ENCODE measurements around the gene ZNF664.

The ZNF664 gene

GRCh38 chr12:124010687-124011086 is 37.7 kb downstream of the ZNF664 start:
- DNase-seq (ENCODE audit: low spot score) = no peak

GRCh38 chr12:124011435-124012115 is 38.6 kb downstream of the ZNF664 start:
- DNase-seq (ENCODE audit: low spot score) = no peak

- no peak for DNase-seq (ENCODE audit: low spot score)
These were observed 40.1 kb downstream of the ZNF664 start for GRCh38 chr12:124013073-124013472.

GRCh38 chr12:124015494-124016461 is 42.8 kb downstream of the ZNF664 start:
- no peak for DNase-seq (ENCODE audit: low spot score)

GRCh38 chr12:124017064-124017463 is 44.0 kb downstream of the ZNF664 start:
- no peak for DNase-seq (ENCODE audit: low spot score)

- no peak for DNase-seq (ENCODE audit: low spot score)
These were observed 45.5 kb downstream of the ZNF664 start for GRCh38 chr12:124018539-124018938.

- no peak for DNase-seq (ENCODE audit: low spot score)
These were observed 46.1 kb downstream of the ZNF664 start for GRCh38 chr12:124019115-124019514.

GRCh38 chr12:124020514-124020949 is 47.5 kb downstream of the ZNF664 start:
- DNase-seq (ENCODE audit: low spot score) = no peak

GRCh38 chr12:124021007-124021406 is 48.0 kb downstream of the ZNF664 start:
- DNase-seq (ENCODE audit: low spot score) = no peak

- DNase-seq (ENCODE audit: low spot score) = no peak
These were observed 49.1 kb downstream of the ZNF664 start for GRCh38 chr12:124022161-124022560.

- no peak for DNase-seq (ENCODE audit: low spot score)
These were observed 51.3 kb downstream of the ZNF664 start for GRCh38 chr12:124024263-124024678.

- DNase-seq (ENCODE audit: low spot score) = no peak
These were observed 51.8 kb downstream of the ZNF664 start for GRCh38 chr12:124024776-124025175.

GRCh38 chr12:124025661-124026060 is 52.6 kb downstream of the ZNF664 start:
- no peak for DNase-seq (ENCODE audit: low spot score)

- DNase-seq (ENCODE audit: low spot score) = no peak
These were observed 54.0 kb downstream of the ZNF664 start for GRCh38 chr12:124026755-124027745.

- no peak for DNase-seq (ENCODE audit: low spot score)
These were observed 54.9 kb downstream of the ZNF664 start for GRCh38 chr12:124027753-124028554.

GRCh38 chr12:124028555-124028925 is 55.5 kb downstream of the ZNF664 start:
- no peak for DNase-seq (ENCODE audit: low spot score)

- no peak for DNase-seq (ENCODE audit: low spot score)
These were observed 57.0 kb downstream of the ZNF664 start for GRCh38 chr12:124030008-124030407.

- no peak for DNase-seq (ENCODE audit: low spot score)
These were observed 57.5 kb downstream of the ZNF664 start for GRCh38 chr12:124030510-124030909.

GRCh38 chr12:124031058-124031457 is 58.0 kb downstream of the ZNF664 start:
- no peak for DNase-seq (ENCODE audit: low spot score)

- peak; percentile 49 for DNase-seq (ENCODE audit: low spot score)
These were observed 59.4 kb downstream of the ZNF664 start for GRCh38 chr12:124032265-124032886.

GRCh38 chr12:124033859-124034258 is 60.8 kb downstream of the ZNF664 start:
- no peak for DNase-seq (ENCODE audit: low spot score)
